Trophoblast cell (in vitro differentiated cells and primary cell): ENCODE measurements around the gene POMZP3.
A peak's percentile ranks its signal among the peaks of the same experiment; 100 is the strongest.
"Not testable (repeated sequence)": the region's sequence is repeated elsewhere in the genome, so short reads cannot be mapped to it uniquely, and the experiment has no call there.

Experiments
- DNase-seq, 2 donors: peaks; one replicate each; pipeline ENCODE4 v3.0.0-alpha.2; 2016
- H2AFZ ChIP-seq: 2 replicates; pipeline ENCODE4 v1.6.1; 2013; ENCODE audit warnings: low read length, moderate library complexity, mild to moderate bottlenecking; ENCODE audit not compliant: insufficient read depth, poor library complexity
- H2AK5ac ChIP-seq: 2 replicates; pipeline ENCODE4 v1.6.1; 2013; ENCODE audit warnings: mild to moderate bottlenecking, low read length
- H2BK120ac ChIP-seq: 2 replicates; pipeline ENCODE4 v1.6.1; 2013; ENCODE audit warnings: low read length, mild to moderate bottlenecking, moderate library complexity; ENCODE audit not compliant: insufficient read depth, poor library complexity
- H2BK12ac ChIP-seq: 2 replicates; pipeline ENCODE4 v1.6.1; 2013; ENCODE audit warnings: mild to moderate bottlenecking, low read length, moderate library complexity
- H2BK5ac ChIP-seq: 2 replicates; pipeline ENCODE4 v1.6.1; 2013; ENCODE audit warnings: low read length, low read depth, moderate library complexity, mild to moderate bottlenecking; ENCODE audit not compliant: poor library complexity
- H3K14ac ChIP-seq: 2 replicates; pipeline ENCODE4 v1.6.1; 2013; ENCODE audit warnings: mild to moderate bottlenecking, low read length
- H3K18ac ChIP-seq: 2 replicates; pipeline ENCODE4 v1.6.1; 2013; ENCODE audit warnings: mild to moderate bottlenecking, low read length
- H3K23ac ChIP-seq: 2 replicates; pipeline ENCODE4 v1.6.1; 2013; ENCODE audit warnings: low read length
- H3K27ac ChIP-seq: 2 replicates; pipeline ENCODE4 v1.5.1; 2013; ENCODE audit warnings: low read depth, mild to moderate bottlenecking, inconsistent platforms, low read length, moderate library complexity
- H3K27me3 ChIP-seq: 2 replicates; pipeline ENCODE4 v1.6.1; 2013; ENCODE audit warnings: inconsistent platforms, mild to moderate bottlenecking, low read length, moderate library complexity; ENCODE audit not compliant: insufficient read depth
- H3K36me3 ChIP-seq, 2 experiments: 1 replicate in 1 of 2; 2 replicates in 1 of 2; pipeline ENCODE4 v1.6.1; 2013; ENCODE audit warnings: low read length in 2 of 2, mild to moderate bottlenecking in 2 of 2, moderate library complexity in 1 of 2; ENCODE audit not compliant: insufficient read depth in 2 of 2, control insufficient read depth in 1 of 2
- H3K4ac ChIP-seq: 2 replicates; pipeline ENCODE4 v1.6.1; 2013; ENCODE audit warnings: low read depth, mild to moderate bottlenecking, low read length, moderate library complexity
- H3K4me1 ChIP-seq, 2 experiments: 1 replicate in 1 of 2; 2 replicates in 1 of 2; pipeline ENCODE4 v1.6.1; 2013; ENCODE audit warnings: low read length in 2 of 2, mild to moderate bottlenecking in 2 of 2, moderate library complexity in 1 of 2; ENCODE audit not compliant: insufficient read depth in 2 of 2, control insufficient read depth in 1 of 2
- H3K4me2 ChIP-seq: 2 replicates; pipeline ENCODE4 v1.6.1; 2013; ENCODE audit warnings: inconsistent platforms, mild to moderate bottlenecking, low read length, moderate library complexity
- H3K4me3 ChIP-seq: 2 replicates; pipeline ENCODE4 v1.5.1; 2013; ENCODE audit warnings: mild to moderate bottlenecking, low read depth, low read length, inconsistent platforms
- H3K79me1 ChIP-seq: one replicate; pipeline ENCODE4 v1.6.1; 2013; ENCODE audit warnings: low read length
- H3K79me2 ChIP-seq: 2 replicates; pipeline ENCODE4 v1.6.1; 2013; ENCODE audit warnings: low read length, mild to moderate bottlenecking; ENCODE audit not compliant: control insufficient read depth, insufficient read depth, poor library complexity
- H3K9ac ChIP-seq: 2 replicates; pipeline ENCODE4 v1.6.1; 2013; ENCODE audit warnings: mild to moderate bottlenecking, low read length
- H3K9me3 ChIP-seq: 2 replicates; pipeline ENCODE4 v1.6.1; 2013; ENCODE audit warnings: low read depth, mild to moderate bottlenecking, control low read depth, inconsistent platforms, low read length; ENCODE audit not compliant: insufficient read depth
- H4K12ac ChIP-seq: 2 replicates; pipeline ENCODE4 v1.6.1; 2013; ENCODE audit warnings: low read depth, mild to moderate bottlenecking, low read length, moderate library complexity
- H4K8ac ChIP-seq: 2 replicates; pipeline ENCODE4 v1.6.1; 2013; ENCODE audit warnings: low read depth, mild to moderate bottlenecking, low read length, moderate library complexity
- H4K91ac ChIP-seq: one replicate; pipeline ENCODE4 v1.6.1; 2013; ENCODE audit warnings: low read depth, mild to moderate bottlenecking, low read length, moderate library complexity
- WGBS: extraction: QIAGEN DNeasy Blood & Tissue Kit; methylation state at CpG from one replicate; pipeline ENCODE4 v1.1.7; 2013; ENCODE audit warnings: missing lambda C conversion rate; ENCODE audit not compliant: insufficient read length, insufficient coverage; ENCODE audit errors: extremely low coverage; 5-methylcytosine and 5-hydroxymethylcytosine counted together

The POMZP3 gene

GRCh38 chr7:76656425-76656824 is 29.3 kb upstream of the POMZP3 start:
- H4K91ac ChIP-seq, H3K23ac ChIP-seq, H3K27ac ChIP-seq, H3K4me3 ChIP-seq, H3K18ac ChIP-seq, H3K36me3 ChIP-seq, H3K14ac ChIP-seq, H2AK5ac ChIP-seq, H3K9me3 ChIP-seq, H3K27me3 ChIP-seq, H2BK5ac ChIP-seq, H2AFZ ChIP-seq, H2BK120ac ChIP-seq, H3K4me2 ChIP-seq, H4K8ac ChIP-seq, DNase-seq, H3K9ac ChIP-seq, H3K4ac ChIP-seq, H3K79me1 ChIP-seq, H3K4me1 ChIP-seq, H2BK12ac ChIP-seq, H4K12ac ChIP-seq, H3K79me2 ChIP-seq: not testable (repeated sequence)
- no CpG with 5 or more reads among the region's 2 CpGs for WGBS

DNA sequence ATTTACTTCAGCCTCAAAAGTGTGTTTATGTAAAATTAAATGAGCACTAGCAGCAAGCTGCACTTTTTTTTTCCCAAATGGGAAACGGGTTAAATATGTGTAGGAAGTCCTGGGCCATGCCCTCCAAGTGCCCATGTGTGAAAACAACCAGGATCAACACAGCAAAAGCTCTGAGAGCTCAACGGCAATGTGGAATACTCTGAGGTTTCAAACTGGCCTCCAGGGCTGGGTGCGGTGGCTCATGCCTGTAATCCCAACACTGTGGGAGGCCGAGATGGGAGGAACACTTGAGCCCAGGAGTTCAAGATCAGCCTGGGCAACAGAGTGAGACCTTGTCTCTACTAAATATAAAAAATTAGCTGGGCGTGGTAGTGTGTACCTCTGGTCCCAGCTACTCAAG is 15.5 kb upstream of the POMZP3 start:
- H3K79me1 ChIP-seq, H2AFZ ChIP-seq, H2AK5ac ChIP-seq, H3K4me3 ChIP-seq, H3K4me2 ChIP-seq, H3K4ac ChIP-seq, H4K12ac ChIP-seq, H3K9ac ChIP-seq, H2BK120ac ChIP-seq, H3K4me1 ChIP-seq, H3K18ac ChIP-seq, H2BK12ac ChIP-seq, H2BK5ac ChIP-seq, H3K27me3 ChIP-seq, H3K36me3 ChIP-seq, H3K79me2 ChIP-seq, H3K27ac ChIP-seq, H3K9me3 ChIP-seq, DNase-seq, H3K14ac ChIP-seq, H3K23ac ChIP-seq, H4K8ac ChIP-seq, H4K91ac ChIP-seq: not testable (repeated sequence)
- no CpG with 5 or more reads among the region's 5 CpGs for WGBS

DNA sequence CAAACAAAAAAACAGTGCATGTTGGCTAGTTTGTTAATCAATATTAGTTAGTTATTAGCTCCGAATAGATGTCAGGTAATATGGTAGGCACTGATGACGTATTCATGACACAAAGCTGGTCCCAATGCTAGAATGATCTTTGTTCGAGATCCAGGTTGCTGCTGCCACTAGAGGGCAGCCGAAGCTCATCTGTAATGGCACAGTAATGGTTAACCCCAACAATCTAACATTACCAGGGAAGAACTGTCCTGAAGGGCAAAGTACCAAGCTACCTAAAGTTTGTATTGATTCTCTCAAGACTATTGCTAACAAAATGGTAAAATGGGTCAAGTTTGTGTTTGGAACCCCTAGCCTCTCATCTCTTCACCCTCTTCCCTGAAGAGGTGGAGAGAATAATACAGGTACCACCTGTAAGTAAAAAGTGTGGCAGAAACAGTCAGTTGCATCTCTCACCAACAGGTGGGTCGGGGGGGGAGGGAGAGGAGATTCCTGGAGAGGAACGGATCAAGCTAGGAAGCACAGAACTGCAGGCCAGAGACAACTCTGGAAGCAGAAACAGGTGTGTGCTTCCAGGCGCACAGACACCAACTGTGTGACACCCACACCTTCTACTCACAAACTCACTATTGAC is 10.1 kb upstream of the POMZP3 start:
- H3K27me3 ChIP-seq, H4K12ac ChIP-seq, H3K27ac ChIP-seq, H4K8ac ChIP-seq, H3K79me2 ChIP-seq, H3K36me3 ChIP-seq, H3K4ac ChIP-seq, H2BK12ac ChIP-seq, H3K4me1 ChIP-seq, H2BK120ac ChIP-seq, H3K79me1 ChIP-seq, DNase-seq, H2BK5ac ChIP-seq, H3K18ac ChIP-seq, H3K23ac ChIP-seq, H2AFZ ChIP-seq, H2AK5ac ChIP-seq, H3K4me2 ChIP-seq, H3K4me3 ChIP-seq, H4K91ac ChIP-seq, H3K9me3 ChIP-seq, H3K9ac ChIP-seq, H3K14ac ChIP-seq: not testable (repeated sequence)
- no CpG with 5 or more reads among the region's 7 CpGs for WGBS

DNA sequence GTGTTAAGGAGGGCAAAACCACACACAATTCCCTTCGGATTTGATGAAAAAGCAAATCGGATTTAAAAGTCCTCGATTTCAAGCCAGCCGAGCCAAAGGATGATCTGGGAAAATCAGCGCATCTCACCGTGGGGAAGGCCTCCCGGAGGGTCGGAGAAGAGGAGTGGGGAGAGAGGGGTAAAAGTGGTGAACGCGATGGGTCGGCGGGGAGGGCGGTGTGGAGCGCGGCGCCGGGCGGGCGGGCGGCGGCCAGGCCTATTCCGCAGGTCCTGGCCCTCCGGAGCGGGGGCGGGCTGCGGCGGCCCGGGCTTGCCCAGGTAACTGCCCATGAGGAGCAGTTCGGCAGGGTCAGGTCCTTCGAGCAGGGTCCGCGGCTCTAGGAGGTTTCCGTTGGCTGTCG is 498 bp downstream of the POMZP3 start:
- not testable (repeated sequence) for H3K27me3 ChIP-seq, H3K9me3 ChIP-seq, H2AFZ ChIP-seq, H3K79me2 ChIP-seq, H4K8ac ChIP-seq, H2BK120ac ChIP-seq, H3K79me1 ChIP-seq, H3K4ac ChIP-seq, H2BK12ac ChIP-seq, H3K14ac ChIP-seq, H2BK5ac ChIP-seq, H4K12ac ChIP-seq, H3K36me3 ChIP-seq, H3K27ac ChIP-seq, H3K18ac ChIP-seq, H3K23ac ChIP-seq, H3K4me1 ChIP-seq, H2AK5ac ChIP-seq
- peak overlapping the region; percentile 92 for H3K4me2 ChIP-seq
- no CpG with 5 or more reads among the region's 34 CpGs for WGBS
- H3K4me3 ChIP-seq, result peak overlapping the region; percentile 77
- DNase-seq, result peak in 1 of 2 donors; percentile 2
- peak overlapping the region; percentile 4 for H4K91ac ChIP-seq
- H3K9ac ChIP-seq, result peak overlapping the region; percentile 86
